Measurements from ENCODE around the gene CACNA2D3.
A peak's percentile ranks its signal among the peaks of the same experiment; 100 is the strongest.

CACNA2D3 gene

GRCh38 chr3:54518011-54518675 lies 395.8 kb downstream of the CACNA2D3 start:
- in situ Hi-C loops (cut with HindIII; ENCODE audit: low pct_ligation_motif_present, low pct_unique_long_range_greater_than_20kb, low sequenced_read_pairs) = no loop called here

GRCh38 chr3:54519493-54519892 lies 397.1 kb downstream of the CACNA2D3 start:
- in situ Hi-C loops (cut with HindIII; ENCODE audit: low pct_ligation_motif_present, low pct_unique_long_range_greater_than_20kb, low sequenced_read_pairs) = no loop called here
- DNase-seq = no peak

More at GRCh38 chr3:54518011-54518675, 395.8 kb downstream of the CACNA2D3 start:
- no peak for DNase-seq

GRCh38 chr3:54520060-54520459 lies 397.7 kb downstream of the CACNA2D3 start:
- in situ Hi-C loops (cut with HindIII; ENCODE audit: low pct_ligation_motif_present, low pct_unique_long_range_greater_than_20kb, low sequenced_read_pairs) = no loop called here
- no peak for DNase-seq

- in situ Hi-C loops (cut with HindIII; ENCODE audit: low pct_ligation_motif_present, low pct_unique_long_range_greater_than_20kb, low sequenced_read_pairs) = no loop called here
- DNase-seq = no peak
Measured at GRCh38 chr3:54527521-54527920, 405.2 kb downstream of the CACNA2D3 start.

- in situ Hi-C loops (cut with HindIII; ENCODE audit: low pct_ligation_motif_present, low pct_unique_long_range_greater_than_20kb, low sequenced_read_pairs) = no loop called here
- peak; percentile 52 for DNase-seq
Measured at GRCh38 chr3:54527953-54528352, 405.6 kb downstream of the CACNA2D3 start.

- in situ Hi-C loops (cut with HindIII; ENCODE audit: low pct_ligation_motif_present, low pct_unique_long_range_greater_than_20kb, low sequenced_read_pairs) = no loop called here
- no peak for DNase-seq
Measured at GRCh38 chr3:54528668-54529067, 406.3 kb downstream of the CACNA2D3 start.

GRCh38 chr3:54530091-54530490 lies 407.7 kb downstream of the CACNA2D3 start:
- DNase-seq = no peak
- in situ Hi-C loops (cut with HindIII; ENCODE audit: low pct_ligation_motif_present, low pct_unique_long_range_greater_than_20kb, low sequenced_read_pairs) = no loop called here

GRCh38 chr3:54530944-54531343 lies 408.6 kb downstream of the CACNA2D3 start:
- in situ Hi-C loops (cut with HindIII; ENCODE audit: low pct_ligation_motif_present, low pct_unique_long_range_greater_than_20kb, low sequenced_read_pairs) = no loop called here
- no peak for DNase-seq

- DNase-seq = no peak
Measured at GRCh38 chr3:54531741-54532140, 409.4 kb downstream of the CACNA2D3 start.

GRCh38 chr3:54533856-54534255 lies 411.5 kb downstream of the CACNA2D3 start:
- DNase-seq = peak; percentile 46
- in situ Hi-C loops (cut with HindIII; ENCODE audit: low pct_ligation_motif_present, low pct_unique_long_range_greater_than_20kb, low sequenced_read_pairs) = no loop called here

More at GRCh38 chr3:54531741-54532140, 409.4 kb downstream of the CACNA2D3 start:
- in situ Hi-C loops (cut with HindIII; ENCODE audit: low pct_ligation_motif_present, low pct_unique_long_range_greater_than_20kb, low sequenced_read_pairs) = no loop called here

GRCh38 chr3:54535619-54536018 lies 413.3 kb downstream of the CACNA2D3 start:
- no peak for DNase-seq
- in situ Hi-C loops (cut with HindIII; ENCODE audit: low pct_ligation_motif_present, low pct_unique_long_range_greater_than_20kb, low sequenced_read_pairs) = no loop called here

GRCh38 chr3:54536450-54536849 lies 414.1 kb downstream of the CACNA2D3 start:
- in situ Hi-C loops (cut with HindIII; ENCODE audit: low pct_ligation_motif_present, low pct_unique_long_range_greater_than_20kb, low sequenced_read_pairs) = no loop called here
- no peak for DNase-seq

GRCh38 chr3:54537506-54537905 lies 415.2 kb downstream of the CACNA2D3 start:
- DNase-seq = no peak
- in situ Hi-C loops (cut with HindIII; ENCODE audit: low pct_ligation_motif_present, low pct_unique_long_range_greater_than_20kb, low sequenced_read_pairs) = no loop called here

GRCh38 chr3:54538346-54538745 lies 416.0 kb downstream of the CACNA2D3 start:
- DNase-seq = peak; percentile 14
- in situ Hi-C loops (cut with HindIII; ENCODE audit: low pct_ligation_motif_present, low pct_unique_long_range_greater_than_20kb, low sequenced_read_pairs) = no loop called here

GRCh38 chr3:54541369-54541768 lies 419.0 kb downstream of the CACNA2D3 start:
- in situ Hi-C loops (cut with HindIII; ENCODE audit: low pct_ligation_motif_present, low pct_unique_long_range_greater_than_20kb, low sequenced_read_pairs) = no loop called here

GRCh38 chr3:54543446-54543845 lies 421.1 kb downstream of the CACNA2D3 start:
- in situ Hi-C loops (cut with HindIII; ENCODE audit: low pct_ligation_motif_present, low pct_unique_long_range_greater_than_20kb, low sequenced_read_pairs) = no loop called here
- DNase-seq = no peak

More at GRCh38 chr3:54541369-54541768, 419.0 kb downstream of the CACNA2D3 start:
- DNase-seq = no peak

- no peak for DNase-seq
- in situ Hi-C loops (cut with HindIII; ENCODE audit: low pct_ligation_motif_present, low pct_unique_long_range_greater_than_20kb, low sequenced_read_pairs) = no loop called here
Measured at GRCh38 chr3:54547051-54547450, 424.7 kb downstream of the CACNA2D3 start.

- no peak for DNase-seq
- in situ Hi-C loops (cut with HindIII; ENCODE audit: low pct_ligation_motif_present, low pct_unique_long_range_greater_than_20kb, low sequenced_read_pairs) = no loop called here
Measured at GRCh38 chr3:54547846-54548245, 425.5 kb downstream of the CACNA2D3 start.

GRCh38 chr3:54549607-54550220 lies 427.4 kb downstream of the CACNA2D3 start:
- no peak for DNase-seq
- in situ Hi-C loops (cut with HindIII; ENCODE audit: low pct_ligation_motif_present, low pct_unique_long_range_greater_than_20kb, low sequenced_read_pairs) = no loop called here
